HEK293 (cell line): ENCODE measurements around the gene ZNF771.
"Not testable (repeated sequence)": the region's sequence is repeated elsewhere in the genome, so short reads cannot be mapped to it uniquely, and the experiment has no call there.

ENCODE experiments used
- CTCF ChIA-PET: fragments of 350-600 bp; formaldehyde crosslinking; extraction: SDS; loops from one replicate; lab custom pipeline; 2021; ENCODE audit warnings: antibody characterized with exemption; lab: Yijun Ruan, JAX
- POLR2A ChIA-PET: fragments of 300-600 bp; formaldehyde crosslinking; extraction: SDS; loops from one replicate; lab custom pipeline; 2020; ENCODE audit warnings: antibody characterized with exemption, inconsistent platforms; lab: Yijun Ruan, JAX
- H3K27ac ChIP-seq: fragments of 200-500 bp; sonication (Bioruptor generic); 2 replicates; pipeline ENCODE4 v1.5.1; 2014; ENCODE audit warnings: low read depth, low read length, control low read depth, inconsistent platforms; ENCODE audit errors: extremely low read depth
- H3K36me3 ChIP-seq, 2 experiments: fragments of 200-500 bp in 1 of 2; sonication (Bioruptor generic) in 1 of 2; 1 replicate in 1 of 2; 2 replicates in 1 of 2; pipeline ENCODE4 v1.5.1; 2014 to 2017; ENCODE audit warnings: inconsistent platforms in 2 of 2, low read length in 2 of 2; ENCODE audit not compliant: control insufficient read depth in 2 of 2, insufficient read depth in 1 of 2
- H3K4me1 ChIP-seq: fragments of 200-500 bp; sonication (Bioruptor generic); 2 replicates; pipeline ENCODE4 v1.5.1; 2014; ENCODE audit warnings: mild to moderate bottlenecking, low read length, inconsistent platforms; ENCODE audit not compliant: control insufficient read depth, insufficient read depth
- H3K4me3 ChIP-seq: 2 replicates; pipeline ENCODE4 v1.5.1; 2011; ENCODE audit warnings: low read depth, mild to moderate bottlenecking, control low read depth, low read length, moderate library complexity
- H3K9me3 ChIP-seq: fragments of 200-500 bp; sonication (Bioruptor generic); 2 replicates; pipeline ENCODE4 v1.5.1; 2014; ENCODE audit warnings: low read depth, low read length, inconsistent platforms; ENCODE audit not compliant: control insufficient read depth, insufficient read depth
- HOXC10 ChIP-seq: sonication (generic); formaldehyde crosslinking; IDR thresholded peaks from 2 replicates; pipeline ENCODE4 v1.8.1; 2023; ENCODE audit warnings: mild to moderate bottlenecking, missing genetic modification reagents
- HOXD13 ChIP-seq: sonication (generic); formaldehyde crosslinking; IDR thresholded peaks from 2 replicates; pipeline ENCODE4 v1.8.0; 2022; ENCODE audit warnings: missing genetic modification reagents, borderline replicate concordance
- KLF1 ChIP-seq: fragments of 450-650 bp; formaldehyde crosslinking; IDR thresholded peaks from 2 replicates; pipeline ENCODE4 v1.5.1; 2016; ENCODE audit warnings: missing biosample characterization, missing genetic modification characterization
- PRDM1 ChIP-seq: fragments of 450-650 bp; formaldehyde crosslinking; IDR thresholded peaks from 2 replicates; pipeline ENCODE4; 2016; ENCODE audit warnings: missing biosample characterization, missing genetic modification characterization
- ZFP69B ChIP-seq: fragments of 450-650 bp; formaldehyde crosslinking; IDR thresholded peaks from 2 replicates; pipeline ENCODE4 v1.5.1; 2016; ENCODE audit warnings: missing biosample characterization, missing genetic modification characterization
- ZNF121 ChIP-seq: fragments of 450-650 bp; formaldehyde crosslinking; IDR thresholded peaks from 2 replicates; pipeline ENCODE4 v1.5.1; 2016; ENCODE audit warnings: missing biosample characterization, missing genetic modification characterization
- ZNF138 ChIP-seq: fragments of 450-650 bp; formaldehyde crosslinking; IDR thresholded peaks from 2 replicates; pipeline ENCODE4 v1.5.1; 2016; ENCODE audit warnings: missing biosample characterization, missing genetic modification characterization, borderline replicate concordance
- ZNF18 ChIP-seq: fragments of 450-650 bp; formaldehyde crosslinking; IDR thresholded peaks from 2 replicates; pipeline ENCODE4 v1.5.1; 2016; ENCODE audit warnings: missing biosample characterization, missing genetic modification characterization
- ZNF184 ChIP-seq: fragments of 450-650 bp; IDR thresholded peaks from 2 replicates; pipeline ENCODE4 v1.5.1; 2018; ENCODE audit warnings: missing biosample characterization, mild to moderate bottlenecking, missing genetic modification characterization
- ZNF211 ChIP-seq: fragments of 450-650 bp; formaldehyde crosslinking; IDR thresholded peaks from 2 replicates; pipeline ENCODE4 v1.5.1; 2016; ENCODE audit warnings: low read depth, missing biosample characterization, missing genetic modification characterization
- ZNF239 ChIP-seq: fragments of 450-650 bp; formaldehyde crosslinking; IDR thresholded peaks from 2 replicates; pipeline ENCODE4 v1.5.1; 2016; ENCODE audit warnings: missing biosample characterization, missing genetic modification characterization
- ZNF292 ChIP-seq: fragments of 450-650 bp; formaldehyde crosslinking; IDR thresholded peaks from 2 replicates; pipeline ENCODE4 v1.5.1; 2016; ENCODE audit warnings: low read depth, missing biosample characterization, missing genetic modification characterization, borderline replicate concordance
- ZNF391 ChIP-seq: fragments of 450-650 bp; formaldehyde crosslinking; IDR thresholded peaks from 2 replicates; pipeline ENCODE4 v1.5.1; 2016; ENCODE audit warnings: low read depth, missing biosample characterization, missing genetic modification characterization, borderline replicate concordance
- ZNF404 ChIP-seq: fragments of 450-650 bp; formaldehyde crosslinking; IDR thresholded peaks from 2 replicates; pipeline ENCODE4 v1.5.1; 2017; ENCODE audit warnings: missing biosample characterization, missing genetic modification characterization
- ZNF48 ChIP-seq: fragments of 450-650 bp; formaldehyde crosslinking; IDR thresholded peaks from 2 replicates; pipeline ENCODE4 v1.5.1; 2016; ENCODE audit warnings: missing biosample characterization, missing genetic modification characterization
- ZNF560 ChIP-seq: fragments of 450-650 bp; formaldehyde crosslinking; IDR thresholded peaks from 2 replicates; pipeline ENCODE4 v1.5.1; 2017; ENCODE audit warnings: missing biosample characterization, missing genetic modification characterization, borderline replicate concordance
- ZNF561 ChIP-seq: fragments of 450-650 bp; IDR thresholded peaks from 2 replicates; pipeline ENCODE4 v1.5.1; 2018; ENCODE audit warnings: missing biosample characterization, missing genetic modification characterization, borderline replicate concordance
- ZNF600 ChIP-seq: fragments of 450-650 bp; formaldehyde crosslinking; IDR thresholded peaks from 2 replicates; pipeline ENCODE4 v1.5.1; 2016; ENCODE audit warnings: missing biosample characterization, missing genetic modification characterization
- ZNF621 ChIP-seq: fragments of 450-650 bp; formaldehyde crosslinking; IDR thresholded peaks from 2 replicates; pipeline ENCODE4 v1.5.1; 2017; ENCODE audit warnings: missing biosample characterization, missing genetic modification characterization
- ZNF654 ChIP-seq: fragments of 450-650 bp; formaldehyde crosslinking; IDR thresholded peaks from 2 replicates; pipeline ENCODE4 v1.5.1; 2016; ENCODE audit warnings: low read depth, missing biosample characterization, missing genetic modification characterization
- ZNF670 ChIP-seq: fragments of 450-650 bp; formaldehyde crosslinking; IDR thresholded peaks from 2 replicates; pipeline ENCODE4 v1.5.1; 2016; ENCODE audit warnings: missing biosample characterization, missing genetic modification characterization, low read depth
- ZNF747 ChIP-seq: fragments of 450-650 bp; formaldehyde crosslinking; IDR thresholded peaks from 2 replicates; pipeline ENCODE4 v1.5.1; 2016; ENCODE audit warnings: missing biosample characterization, missing genetic modification characterization
- ZNF777 ChIP-seq: fragments of 450-650 bp; formaldehyde crosslinking; IDR thresholded peaks from 2 replicates; pipeline ENCODE4 v1.5.1; 2017; ENCODE audit warnings: missing biosample characterization, missing genetic modification characterization, borderline replicate concordance
- ZNF830 ChIP-seq: fragments of 450-650 bp; IDR thresholded peaks from 2 replicates; pipeline ENCODE4 v1.5.0; 2018; ENCODE audit warnings: missing biosample characterization, missing genetic modification characterization, low read depth, mild to moderate bottlenecking, moderate library complexity
- ZNF837 ChIP-seq: fragments of 450-650 bp; formaldehyde crosslinking; IDR thresholded peaks from 2 replicates; pipeline ENCODE4 v1.5.1; 2016; ENCODE audit warnings: missing biosample characterization, missing genetic modification characterization
- ZXDB ChIP-seq: fragments of 450-650 bp; formaldehyde crosslinking; IDR thresholded peaks from 2 replicates; pipeline ENCODE4 v1.5.1; 2016; ENCODE audit warnings: missing biosample characterization, missing genetic modification characterization

ZNF771 gene

GRCh38 chr16:30446203-30446595 is 38.8 kb downstream of the ZNF771 start (continued):
- TF ChIP-seq HOXD13 (CRISPR knock-in tag) (0 out of 2 replicates have a peak, but pooled peaks have one; percentile 42), ZNF211 (tag by site-specific recombination) (no peak), ZNF292 (tag by site-specific recombination) (no peak), ZNF830 (no peak), ZNF561 (tag by site-specific recombination) (no peak), ZNF48 (no peak), ZNF670 (tag by site-specific recombination) (no peak)

GRCh38 chr16:30447512-30448226 is 40.3 kb downstream of the ZNF771 start:
- TF ChIP-seq ZNF747 (tag by site-specific recombination) (no peak), ZNF621 (no peak), HOXC10 (no peak), ZNF391 (tag by site-specific recombination) (no peak), ZNF654 (tag by site-specific recombination) (no peak), ZNF837 (tag by site-specific recombination) (no peak), KLF1 (tag by site-specific recombination) (no peak), PRDM1 (tag by site-specific recombination) (peak; percentile 54)
- Histone ChIP-seq H3K36me3 (peaks cover 0 to 22% of the 10 kb centered on the region in 2 experiments; a peak in 2 of 3 replicates), H3K4me1 (peaks cover 3% of the 10 kb centered on the region; the same call in 1 of the 2 replicates), H3K4me3 (no peak overlapping the region), H3K9me3 (no peaks in the 10 kb centered on the region), H3K27ac (no peak overlapping the region)
- POLR2A ChIA-PET = interaction anchor here (0.7 to 1.4 kb wide), 2 partner anchors 33 to 125 kb away, joined by 4 read pairs; no protein-coding TSS in a partner anchor
- CTCF ChIA-PET = interaction anchor here (0.5 to 3.8 kb wide), 11 partner anchors 12 to 202 kb away, joined by 3 to 39 read pairs (median 4); partner anchors contain the start of genes DCTPP1 and ZNF771

- peaks cover 0 to 10% of the 10 kb centered on the region in 2 experiments; a peak in 1 of 3 replicates for H3K36me3 ChIP-seq
- H3K4me3 ChIP-seq = no peak overlapping the region
- ChIA-PET CTCF (interaction anchor here (0.6 to 3.8 kb wide), 48 partner anchors 8 to 461 kb away, joined by 3 to 39 read pairs (median 5); partner anchors contain the start of genes DCTPP1, ZNF688, ZNF689 and ZNF747), POLR2A (interaction anchor here (0.7 kb wide), 1 partner anchor 76 kb away, joined by 5 read pairs; no protein-coding TSS in a partner anchor)
- TF ChIP-seq ZNF404 = no peak
- TF ChIP-seq ZXDB (tag by site-specific recombination) = no peak
- TF ChIP-seq ZNF184 (tag by site-specific recombination) = no peak
- no peak for TF ChIP-seq ZNF600 (tag by site-specific recombination)
- TF ChIP-seq ZNF121 (tag by site-specific recombination) = no peak
- TF ChIP-seq ZNF18 (tag by site-specific recombination) = no peak
- no peak for TF ChIP-seq ZNF837 (tag by site-specific recombination)
- no peak for TF ChIP-seq ZFP69B (tag by site-specific recombination)
- no peak for TF ChIP-seq ZNF239 (tag by site-specific recombination)
- no peak for TF ChIP-seq ZNF138 (tag by site-specific recombination)
- TF ChIP-seq ZNF560 (tag by site-specific recombination) = no peak
- no peak for TF ChIP-seq ZNF777 (tag by site-specific recombination)
- no peak overlapping the region for H3K27ac ChIP-seq
- H3K4me1 ChIP-seq = no peaks in the 10 kb centered on the region
- H3K9me3 ChIP-seq = no peaks in the 10 kb centered on the region
Measured at GRCh38 chr16:30449116-30449435, 41.7 kb downstream of the ZNF771 start.

GRCh38 chr16:30452709-30453580 is 45.5 kb downstream of the ZNF771 start:
- H3K27ac ChIP-seq, H3K4me3 ChIP-seq, H3K4me1 ChIP-seq, H3K9me3 ChIP-seq, POLR2A ChIA-PET, H3K36me3 ChIP-seq: not testable (repeated sequence)
- CTCF ChIA-PET = interaction anchor here (0.7 to 1.0 kb wide), 2 partner anchors 23 to 38 kb away, joined by 3 read pairs; partner anchors contain the start of gene DCTPP1
